ENCODE measurements around the gene ZNF497.
"Not testable (repeated sequence)": the region's sequence is repeated elsewhere in the genome, so short reads cannot be mapped to it uniquely, and the experiment has no call there.

ZNF497 gene

DNA sequence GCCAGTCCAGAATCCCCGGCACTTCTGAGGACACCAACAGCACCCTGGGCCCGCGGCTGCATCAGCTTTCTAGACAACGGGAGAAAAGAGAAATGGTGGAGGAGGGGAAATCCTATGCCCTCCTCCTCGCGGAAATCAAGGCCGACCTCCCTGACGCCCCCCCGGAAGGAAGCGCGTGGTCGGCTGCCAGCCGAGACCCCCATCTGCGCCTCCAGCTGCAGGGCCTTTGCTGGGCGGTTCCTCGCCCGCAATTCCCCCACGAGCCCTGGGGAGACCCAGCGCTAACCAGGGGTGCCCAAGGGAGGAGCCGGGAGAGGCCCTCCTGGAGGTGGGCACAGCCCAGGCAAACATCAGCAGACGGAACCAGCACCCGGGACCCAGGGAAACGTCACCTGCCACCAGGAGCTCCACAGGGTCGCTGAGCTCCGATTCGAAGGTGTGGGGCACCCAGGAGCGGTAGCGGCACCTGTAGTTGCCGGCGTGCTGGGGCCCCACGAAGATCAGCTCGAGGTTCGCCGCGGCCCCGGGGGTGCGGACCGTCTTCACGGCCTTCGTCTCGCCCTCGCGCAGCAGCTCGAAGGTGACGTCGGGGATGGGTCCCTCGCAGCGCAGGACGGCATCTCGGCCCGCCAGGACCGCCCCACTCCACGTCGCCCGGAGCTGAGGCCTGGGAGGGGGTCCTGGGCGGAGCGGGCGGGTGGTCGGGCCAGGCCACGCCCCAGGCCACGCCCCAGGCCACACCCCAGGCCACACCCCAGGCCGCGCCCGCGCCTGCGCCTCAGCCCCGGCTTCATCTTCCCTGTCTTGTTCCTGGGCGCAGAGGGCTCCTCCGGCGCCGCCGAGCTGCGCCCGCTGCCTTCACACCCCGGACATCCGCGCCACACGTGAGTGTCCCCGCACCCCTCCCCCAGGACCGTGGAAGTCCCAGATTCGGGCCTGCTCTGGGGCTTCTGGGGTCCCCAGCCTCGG is 15.3 kb downstream of the ZNF497 start:
- peak; percentile 73 for DNase-seq

- no peak for DNase-seq
These were observed 17.0 kb downstream of the ZNF497 start for GRCh38 chr19:58345558-58345957.

DNA sequence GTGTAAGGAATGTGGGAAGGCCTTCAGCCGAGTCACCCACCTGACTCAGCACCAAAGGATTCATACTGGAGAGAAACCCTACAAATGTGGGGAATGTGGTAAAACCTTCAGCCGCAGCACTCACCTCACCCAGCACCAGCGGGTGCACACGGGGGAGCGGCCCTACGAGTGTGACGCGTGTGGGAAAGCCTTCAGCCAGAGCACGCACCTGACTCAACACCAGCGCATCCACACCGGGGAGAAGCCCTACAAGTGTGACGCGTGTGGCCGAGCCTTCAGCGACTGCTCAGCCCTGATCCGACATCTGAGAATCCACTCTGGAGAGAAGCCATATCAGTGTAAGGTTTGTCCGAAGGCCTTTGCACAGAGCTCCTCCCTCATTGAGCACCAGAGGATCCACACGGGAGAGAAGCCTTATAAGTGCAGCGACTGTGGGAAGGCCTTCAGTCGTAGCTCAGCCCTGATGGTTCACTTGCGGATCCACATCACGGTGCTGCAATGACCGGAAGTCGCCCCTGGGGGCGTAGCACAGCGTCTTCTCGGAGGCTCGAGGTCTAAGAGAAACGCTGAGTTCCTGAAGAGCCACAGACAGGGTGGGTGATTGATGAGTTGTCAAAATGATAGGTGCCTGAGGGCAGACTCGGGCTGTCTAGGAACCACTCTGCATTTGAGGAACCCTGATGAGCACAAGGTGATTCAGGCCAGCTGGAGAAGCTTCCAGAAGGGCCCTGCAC is 23.6 kb downstream of the ZNF497 start:
- DNase-seq, result no peak

DNA sequence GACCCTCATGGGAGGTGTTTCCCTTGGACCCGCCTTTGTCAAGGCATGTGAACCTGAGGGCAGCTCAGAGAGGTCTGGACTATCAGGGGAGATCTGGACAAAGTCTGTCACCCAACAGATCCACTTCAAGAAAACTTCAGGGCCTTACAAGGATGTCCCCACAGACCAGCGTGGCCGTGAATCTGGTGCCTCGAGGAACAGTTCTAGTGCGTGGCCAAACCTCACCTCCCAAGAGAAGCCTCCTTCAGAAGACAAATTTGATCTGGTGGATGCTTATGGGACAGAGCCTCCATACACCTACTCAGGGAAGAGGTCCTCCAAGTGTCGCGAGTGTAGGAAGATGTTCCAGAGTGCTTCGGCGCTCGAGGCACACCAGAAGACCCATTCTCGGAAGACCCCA is 24.2 kb downstream of the ZNF497 start:
- no peak for DNase-seq

GRCh38 chr19:58336820-58337219 is 25.7 kb downstream of the ZNF497 start:
- DNase-seq, result no peak

GRCh38 chr19:58336216-58336615 is 26.3 kb downstream of the ZNF497 start:
- no peak for DNase-seq

GRCh38 chr19:58335630-58336029 is 26.9 kb downstream of the ZNF497 start:
- no peak for DNase-seq

- DNase-seq, result no peak
These were observed 27.8 kb downstream of the ZNF497 start for GRCh38 chr19:58334691-58335249.

DNA sequence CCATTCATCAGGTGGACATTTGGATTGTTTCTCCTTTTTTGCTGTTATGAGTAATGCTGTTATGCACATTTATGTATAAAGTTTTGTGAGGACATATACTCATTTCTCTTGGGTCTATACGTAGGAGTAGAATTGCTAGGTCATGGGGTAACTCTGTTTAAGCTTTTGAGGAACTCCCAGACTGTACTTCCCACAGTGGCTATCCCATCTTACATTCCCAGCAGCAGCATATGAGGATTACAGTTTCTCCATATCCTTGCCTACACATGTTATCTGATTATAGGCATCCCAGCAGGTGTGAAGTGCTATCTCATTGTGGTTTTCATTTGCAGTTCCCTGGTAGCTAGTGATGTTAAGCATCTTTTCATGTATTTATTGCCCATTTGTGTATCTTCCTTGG is 29.9 kb downstream of the ZNF497 start:
- DNase-seq, result no peak

- no peak for DNase-seq
These were observed 32.1 kb downstream of the ZNF497 start for GRCh38 chr19:58330458-58330857.

GRCh38 chr19:58328999-58329398 is 33.6 kb downstream of the ZNF497 start:
- DNase-seq, result peak in 1 of 2 donors; percentile 25

GRCh38 chr19:58326914-58327726 is 35.4 kb downstream of the ZNF497 start, which contains the start of gene ZSCAN22:
ZSCAN22 (plus strand) TSS chr19:58326994; CDS start chr19:58334803, 7,809 bp downstream.
- peak; percentile 91 for DNase-seq

GRCh38 chr19:58326501-58326913 is 36.0 kb downstream of the ZNF497 start:
- no peak for DNase-seq

DNA sequence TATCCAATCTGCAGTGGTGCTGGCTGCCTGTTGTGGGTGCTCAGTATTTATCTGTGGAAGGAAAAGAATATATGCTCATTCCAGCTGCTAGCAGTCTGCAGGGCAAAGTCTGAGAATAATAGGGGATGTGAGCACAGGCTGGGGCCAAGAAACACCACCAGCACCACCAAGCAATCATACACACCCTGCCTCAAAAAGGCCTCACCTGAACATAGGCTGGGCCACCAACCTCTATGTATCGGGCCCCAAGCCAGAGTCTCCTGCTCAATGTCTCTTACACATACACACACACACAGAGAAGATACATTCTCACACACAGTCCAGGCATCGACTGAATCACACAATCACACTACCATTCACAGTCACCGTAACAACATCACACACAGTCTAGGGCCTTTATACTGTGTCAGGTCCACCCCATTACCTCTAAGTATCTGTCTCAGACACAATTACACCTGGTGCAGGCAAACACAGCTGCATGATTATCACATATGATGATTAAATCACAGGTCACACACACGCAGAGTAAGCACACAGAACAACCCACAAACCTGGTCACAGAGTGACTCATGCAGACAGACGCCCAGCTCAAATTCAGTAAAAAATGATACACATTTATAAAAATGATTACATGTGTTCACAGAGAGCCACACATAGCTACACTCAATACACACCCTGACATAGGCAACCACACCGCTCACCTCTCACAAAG is 37.1 kb downstream of the ZNF497 start:
- no peak for DNase-seq

DNA sequence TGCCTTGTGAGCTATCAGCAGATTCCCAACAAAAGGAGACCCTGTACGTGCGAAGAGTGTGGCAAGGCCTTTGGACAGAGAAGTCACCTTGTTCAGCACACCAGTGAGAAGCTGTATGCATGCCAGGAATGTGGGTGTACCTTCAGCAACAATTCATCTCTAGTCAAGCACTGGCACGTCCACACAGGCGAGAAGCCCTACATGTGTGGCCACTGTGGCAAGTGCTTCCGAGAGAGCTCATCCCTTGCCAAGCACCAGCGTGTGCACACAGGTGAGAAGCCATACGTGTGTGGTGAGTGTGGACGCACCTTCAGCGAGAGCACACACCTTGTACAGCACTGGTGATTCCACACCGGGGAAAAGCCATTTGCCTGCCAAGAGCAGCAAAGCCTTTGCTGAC is 43.3 kb downstream of the ZNF497 start:
- no peak for DNase-seq

- no peak for DNase-seq
These were observed 44.3 kb downstream of the ZNF497 start for GRCh38 chr19:58318297-58318696.

DNA sequence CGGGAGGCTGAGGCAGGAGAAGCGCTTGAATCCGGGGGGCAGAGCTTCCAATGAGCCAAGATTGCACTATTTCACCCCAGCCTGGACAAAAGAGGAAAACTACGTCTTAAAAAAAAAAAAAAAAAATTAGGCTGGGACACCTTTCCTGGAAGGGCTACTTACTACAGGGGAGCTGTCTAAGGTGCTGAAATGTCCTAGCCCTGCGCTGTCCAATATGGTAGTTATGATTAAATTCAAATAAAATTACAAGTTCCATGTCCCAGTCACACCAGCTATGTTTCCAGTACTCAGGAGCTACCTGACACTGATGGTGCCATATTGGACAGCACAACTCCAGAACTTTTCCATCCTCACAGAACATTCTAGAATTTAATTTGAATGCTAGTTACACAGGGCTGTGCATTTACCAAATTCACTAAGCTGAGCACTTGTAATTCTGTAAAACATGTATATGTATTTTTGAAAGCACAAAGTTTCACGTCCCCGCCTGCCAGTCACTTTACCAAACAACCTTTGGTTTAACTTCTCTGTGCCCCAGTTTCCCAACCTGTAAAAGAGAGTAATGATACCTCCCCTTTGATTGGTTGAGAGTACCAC is 45.0 kb downstream of the ZNF497 start:
- no peak for DNase-seq

DNA sequence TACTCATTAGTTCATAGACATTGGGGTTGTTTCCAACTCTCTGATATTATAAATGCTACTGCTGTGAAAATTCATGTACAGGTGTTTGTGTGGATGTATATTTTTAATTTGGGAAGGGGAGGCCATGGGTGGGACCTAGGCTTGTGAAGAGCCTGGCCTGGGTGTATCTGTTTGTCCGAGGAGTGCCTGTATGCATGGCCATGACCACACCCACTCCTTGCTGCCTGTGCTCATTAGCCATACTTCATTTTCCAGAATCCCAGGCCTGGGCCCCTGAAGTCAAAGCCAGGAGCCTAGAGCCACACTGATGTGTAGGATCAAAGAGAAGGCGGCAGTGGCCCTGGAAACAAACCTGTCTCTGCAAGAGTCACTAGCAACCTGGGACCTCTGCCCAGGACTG is 47.0 kb downstream of the ZNF497 start:
- DNase-seq, result no peak

DNA sequence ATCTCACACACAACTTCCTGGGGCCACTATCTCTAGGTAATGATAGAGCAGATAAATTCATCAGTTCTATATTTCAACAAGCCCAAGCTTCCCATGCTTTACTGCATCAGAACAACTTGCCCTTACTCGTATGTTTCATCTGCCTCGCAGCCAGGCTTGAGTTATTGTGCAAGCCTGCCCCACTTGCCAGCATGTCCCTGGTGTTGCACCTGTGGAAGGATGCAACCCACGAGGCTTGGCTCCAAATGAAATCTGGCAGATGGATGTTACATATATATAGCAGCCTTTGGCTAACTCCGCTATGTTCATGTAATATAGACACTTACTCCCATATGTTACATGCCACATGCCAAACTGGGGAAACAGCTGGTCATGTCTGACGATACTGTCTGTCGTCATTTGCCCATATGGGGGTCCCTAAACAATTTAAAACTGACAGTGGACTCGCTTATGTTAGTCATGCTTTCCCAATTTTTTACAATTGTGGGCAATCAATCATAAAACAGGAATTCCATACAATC is 51.1 kb downstream of the ZNF497 start:
- DNase-seq, result no peak

DNA sequence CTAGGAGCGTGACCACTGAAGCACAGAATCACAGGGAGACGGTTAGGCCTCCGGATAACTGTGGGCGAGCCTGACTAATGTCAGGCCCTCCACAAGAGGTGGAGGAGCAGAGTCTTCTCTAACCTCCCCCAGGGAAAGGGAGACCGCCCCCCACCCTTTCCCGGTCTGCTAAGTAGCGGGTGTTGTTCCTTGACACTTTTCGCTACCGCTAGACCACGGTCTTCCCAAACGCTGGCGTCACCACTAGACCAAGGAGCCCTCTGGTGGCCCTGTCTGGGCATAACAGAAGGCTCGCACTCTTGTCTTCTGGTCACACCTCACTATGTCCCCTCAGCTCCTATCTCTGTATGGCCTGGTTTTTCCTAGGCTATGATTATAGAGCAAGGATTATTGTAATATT is 51.9 kb downstream of the ZNF497 start:
- DNase-seq, result not testable (repeated sequence)

- no peak for DNase-seq
These were observed 54.8 kb downstream of the ZNF497 start for GRCh38 chr19:58307736-58308135.
